Natural killer cell (primary cell): Measurements from ENCODE around the gene HOXD11. TPM values are rescaled to one million over a fixed set of nuclear protein-coding genes. Genes with fewer than 3 reads are reported as not detected.
A peak's percentile ranks its signal among the peaks of the same experiment; 100 is the strongest.

Experiments used
- ATAC-seq, 3 donors: fragments of 150-1000 bp in 2 of 3; fragments of 200-7000 bp in 1 of 3; cut with Tn5 transposase; 1 replicate in 1 of 3; 2 replicates in 2 of 3; pipeline ENCODE4 v1.10.0; 2021; ENCODE audit warnings: mild to moderate bottlenecking in 2 of 3, moderate library complexity in 2 of 3
- DNase-seq, 2 donors: peaks; one replicate each; pipeline versions ENCODE4 v3.0.0 to v3.0.0-alpha.2; 2013 to 2021; ENCODE audit warnings: mixed read lengths in 1 of 2
- H3K27ac ChIP-seq: one replicate; pipeline ENCODE4 v1.5.1; 2013; ENCODE audit warnings: mild to moderate bottlenecking, low read length
- H3K27me3 ChIP-seq: one replicate; pipeline ENCODE4 v1.6.1; 2013; ENCODE audit warnings: low read length; ENCODE audit not compliant: control insufficient read depth, insufficient read depth
- H3K36me3 ChIP-seq: one replicate; pipeline ENCODE4 v1.6.1; 2013; ENCODE audit warnings: low read length; ENCODE audit not compliant: control insufficient read depth, insufficient read depth
- H3K4me1 ChIP-seq: one replicate; pipeline ENCODE4 v1.6.1; 2013; ENCODE audit warnings: low read length; ENCODE audit not compliant: control insufficient read depth, insufficient read depth
- H3K4me3 ChIP-seq: one replicate; pipeline ENCODE4 v1.5.1; 2013; ENCODE audit warnings: low read length
- H3K9me3 ChIP-seq: one replicate; pipeline ENCODE4 v1.6.1; 2013; ENCODE audit warnings: low read length; ENCODE audit not compliant: control insufficient read depth, insufficient read depth
- H3K27ac Mint-ChIP-seq, 2 donors: one replicate each; pipeline ENCODE4 v1.8.0; 2022; ENCODE audit warnings: mild to moderate bottlenecking in 2 of 2, mixed read lengths in 2 of 2, moderate library complexity in 1 of 2
- H3K27me3 Mint-ChIP-seq, 2 donors: one replicate each; pipeline ENCODE4 v1.8.0; 2022; ENCODE audit warnings: low read depth in 2 of 2, mixed read lengths in 2 of 2
- H3K36me3 Mint-ChIP-seq: one replicate; pipeline ENCODE4 v1.8.0; 2022; ENCODE audit warnings: mixed read lengths
- H3K4me1 Mint-ChIP-seq, 2 donors: one replicate each; pipeline ENCODE4 v1.8.0; 2022; ENCODE audit warnings: mixed read lengths in 2 of 2
- H3K4me3 Mint-ChIP-seq: one replicate; pipeline ENCODE4 v1.8.0; 2022; ENCODE audit warnings: mild to moderate bottlenecking, moderate library complexity, mixed read lengths
- H3K9me3 Mint-ChIP-seq, 2 donors: one replicate each; pipeline ENCODE4 v1.8.0; 2022; ENCODE audit warnings: mixed read lengths in 2 of 2
- CTCF ChIP-seq: fragments of 200-600 bp; IDR thresholded peaks from one replicate; pipeline ENCODE4 v1.8.0; 2022; ENCODE audit warnings: antibody characterized with exemption
- WGBS: methylation state at CpG from one replicate; pipeline ENCODE4 v1.1.7; 2013; ENCODE audit warnings: missing lambda C conversion rate; ENCODE audit not compliant: insufficient coverage; 5-methylcytosine and 5-hydroxymethylcytosine counted together
- intact Hi-C: fragments of 100-400 bp; cut with micrococcal nuclease; formaldehyde crosslinking; loops from one replicate; pipeline ENCODE4 v1.14.2; 2022
- total RNA-seq, 4 donors: library from RNA; stranded (reverse); fragments of 120-200 nt in 1 of 4; gene quantifications; one replicate each; pipeline versions ENCODE4 v1.2.3 to v1.2.4, GENCODE V29; 2013 to 2022

Gene HOXD11
- total RNA-seq, 3 donors from 2014 or later (not counting 1 experiment from before 2014, with no cell fraction given): not detected

- H3K36me3 ChIP-seq: no peaks in the 10 kb centered on the region
- WGBS: 0% methylated on average over 1 of the region's 2 CpGs
- no peak for ATAC-seq
- TF ChIP-seq CTCF: no peak
- H3K9me3 ChIP-seq: peaks cover 23% of the 10 kb centered on the region
- Mint-ChIP-seq H3K36me3 (peaks cover 43% of the 10 kb centered on the region), H3K27me3 (peaks cover 76 to 82% of the 10 kb centered on the region in 2 donors), H3K4me1 (peaks cover 28 to 35% of the 10 kb centered on the region in 2 donors), H3K9me3 (peaks cover 0 to 8% of the 10 kb centered on the region in 2 donors), H3K27ac (no peak overlapping the region), H3K4me3 (no peak overlapping the region)
- intact Hi-C loops: no loop called here
- H3K4me3 ChIP-seq: no peak overlapping the region
- peaks cover 36% of the 10 kb centered on the region for H3K4me1 ChIP-seq
- DNase-seq: no peak
- no peak overlapping the region for H3K27ac ChIP-seq
- peaks cover 87% of the 10 kb centered on the region for H3K27me3 ChIP-seq
Measured at GRCh38 chr2:176137252-176137580, 30.1 kb downstream of the HOXD11 start.

DNA sequence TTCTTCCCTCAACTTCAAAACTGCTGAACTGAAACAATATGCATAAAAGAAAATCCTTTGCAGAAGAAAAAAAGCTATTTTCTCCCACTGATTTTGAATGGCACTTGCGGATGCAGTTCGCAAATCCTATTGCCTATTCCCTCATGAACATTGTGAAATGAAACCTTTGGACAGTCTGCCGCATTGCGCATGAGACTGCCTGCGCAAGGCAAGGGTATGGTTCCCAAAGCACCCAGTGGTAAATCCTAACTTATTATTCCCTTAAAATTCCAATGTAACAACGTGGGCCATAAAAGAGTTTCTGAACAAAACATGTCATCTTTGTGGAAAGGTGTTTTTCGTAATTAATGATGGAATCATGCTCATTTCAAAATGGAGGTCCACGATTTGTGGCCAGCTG lies 30.8 kb downstream of the HOXD11 start:
- H3K9me3 Mint-ChIP-seq: peaks cover 0 to 8% of the 10 kb centered on the region in 2 donors
- H3K27me3 Mint-ChIP-seq: peaks cover 73 to 79% of the 10 kb centered on the region in 2 donors
- DNase-seq (no peak), ATAC-seq (no peak)
- peaks cover 30% of the 10 kb centered on the region for H3K4me1 ChIP-seq
- H3K36me3 Mint-ChIP-seq: peaks cover 38% of the 10 kb centered on the region
- no peaks in the 10 kb centered on the region for H3K36me3 ChIP-seq
- no peak overlapping the region for H3K4me3 ChIP-seq
- H3K27me3 ChIP-seq: peaks cover 80% of the 10 kb centered on the region
- WGBS: 59% methylated on average over 6 of the region's 8 CpGs
- intact Hi-C loops: no loop called here
- peaks cover 23% of the 10 kb centered on the region for H3K9me3 ChIP-seq
- no peak for TF ChIP-seq CTCF
- no peak overlapping the region for H3K27ac ChIP-seq
- peak overlapping the region; percentile 45 for H3K4me3 Mint-ChIP-seq
- no peak overlapping the region for H3K27ac Mint-ChIP-seq
- H3K4me1 Mint-ChIP-seq: peaks cover 21 to 29% of the 10 kb centered on the region in 2 donors

DNA sequence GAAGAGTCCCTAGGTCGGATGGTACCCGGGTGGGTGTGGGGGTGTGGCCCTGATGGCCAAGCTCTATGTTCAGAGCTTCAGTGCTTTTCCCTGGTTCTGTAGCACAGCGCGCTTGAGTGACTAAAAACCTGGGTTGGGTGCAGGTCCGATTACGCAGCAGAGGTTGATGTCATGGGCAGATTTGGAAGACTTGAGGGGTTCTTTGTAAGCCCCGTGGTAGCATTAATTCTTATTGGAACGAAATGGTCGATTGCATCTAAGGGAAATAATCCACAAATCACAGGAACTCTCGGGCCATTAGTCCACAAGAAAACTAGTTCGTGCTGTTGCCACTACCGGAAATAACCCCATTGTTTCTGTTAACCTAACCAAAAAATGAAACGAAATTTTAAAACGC lies 31.4 kb downstream of the HOXD11 start:
- H3K27me3 Mint-ChIP-seq: peaks cover 74 to 79% of the 10 kb centered on the region in 2 donors
- DNase-seq (no peak), ATAC-seq (no peak)
- peaks cover 38% of the 10 kb centered on the region for H3K36me3 Mint-ChIP-seq
- Histone ChIP-seq H3K36me3 (no peaks in the 10 kb centered on the region), H3K27me3 (peaks cover 74% of the 10 kb centered on the region), H3K4me3 (no peak overlapping the region), H3K4me1 (peaks cover 29% of the 10 kb centered on the region), H3K27ac (no peak overlapping the region), H3K9me3 (peaks cover 20% of the 10 kb centered on the region)
- WGBS: 11% methylated on average over 14 of the region's 14 CpGs
- intact Hi-C loops: no loop called here
- H3K9me3 Mint-ChIP-seq: peaks cover 2 to 8% of the 10 kb centered on the region in 2 donors
- no peak for TF ChIP-seq CTCF
- H3K27ac Mint-ChIP-seq: no peak overlapping the region
- peaks cover 21 to 28% of the 10 kb centered on the region in 2 donors for H3K4me1 Mint-ChIP-seq
- H3K4me3 Mint-ChIP-seq: peak overlapping the region; percentile 52
